GM12892 (cell line): Measurements from ENCODE around the gene GPR146.

ENCODE experiments used
- POLR2A ChIP-seq: IDR thresholded peaks from 2 replicates; pipeline ENCODE4 v1.6.1; 2011; ENCODE audit warnings: low read depth, low read length, control low read depth
- POLR2AphosphoS5 ChIP-seq: IDR thresholded peaks from 2 replicates; pipeline ENCODE4 v1.6.1; 2011; ENCODE audit warnings: low read depth, low read length, control low read depth
- TAF1 ChIP-seq: IDR thresholded peaks from 2 replicates; pipeline ENCODE4 v1.6.1; 2011; ENCODE audit warnings: low read depth, mild to moderate bottlenecking, control low read depth, low read length, borderline replicate concordance

- no peak for TF ChIP-seq POLR2A
- no peak for TF ChIP-seq POLR2AphosphoS5
- no peak for TF ChIP-seq TAF1
Observed at GRCh38 chr7:1033546-1034145, 10.7 kb upstream of the GPR146 start.
